Superior temporal gyrus (tissue), 1 donor: ENCODE data around the gene CHADL.

Experiments used
- DNase-seq: peaks from one replicate; pipeline ENCODE4 v3.0.0-alpha.2; 2016; ENCODE audit errors: extremely low spot score

CHADL gene

GRCh38 chr22:41230401-41230785, 10.3 kb downstream of the CHADL start:
- no peak for DNase-seq

- DNase-seq = no peak
Observed at GRCh38 chr22:41229730-41230400, 10.9 kb downstream of the CHADL start.

GRCh38 chr22:41229215-41229614, 11.5 kb downstream of the CHADL start:
- DNase-seq = no peak

GRCh38 chr22:41226723-41227655, 13.7 kb downstream of the CHADL start:
- DNase-seq = no peak

GRCh38 chr22:41223535-41223934, 17.2 kb downstream of the CHADL start:
- no peak for DNase-seq

- no peak for DNase-seq
Observed at GRCh38 chr22:41222846-41223507, 17.8 kb downstream of the CHADL start.

GRCh38 chr22:41217553-41218157, 23.1 kb downstream of the CHADL start:
- peak; percentile 68 for DNase-seq

GRCh38 chr22:41216984-41217383, 23.7 kb downstream of the CHADL start:
- no peak for DNase-seq

GRCh38 chr22:41215926-41216325, 24.8 kb downstream of the CHADL start:
- DNase-seq = no peak

- DNase-seq = no peak
Observed at GRCh38 chr22:41215409-41215808, 25.3 kb downstream of the CHADL start.

- DNase-seq = no peak
Observed at GRCh38 chr22:41206719-41207118, 34.0 kb downstream of the CHADL start.

- peak; percentile 99 for DNase-seq
Observed at GRCh38 chr22:41204992-41205900, 35.5 kb downstream of the CHADL start, which contains the start of gene L3MBTL2. Gene L3MBTL2, plus strand, starts transcription at chr22:41205312. Its CDS starts 51 bp downstream, at chr22:41205363.

- DNase-seq = no peak
Observed at GRCh38 chr22:41204066-41204465, 36.7 kb downstream of the CHADL start.

- no peak for DNase-seq
Observed at GRCh38 chr22:41203118-41203517, 37.6 kb downstream of the CHADL start.

GRCh38 chr22:41201141-41201540, 39.6 kb downstream of the CHADL start:
- no peak for DNase-seq

- no peak for DNase-seq
Observed at GRCh38 chr22:41198027-41198580, 42.6 kb downstream of the CHADL start.

GRCh38 chr22:41197038-41197972, 43.4 kb downstream of the CHADL start:
- peak; percentile 83 for DNase-seq

GRCh38 chr22:41193829-41194228, 46.9 kb downstream of the CHADL start:
- DNase-seq = no peak

- no peak for DNase-seq
Observed at GRCh38 chr22:41191467-41191866, 49.3 kb downstream of the CHADL start.
